Spleen (tissue), 11 donors: ENCODE data around the gene LRRC32. TPM values are rescaled to one million over a fixed set of nuclear protein-coding genes. Genes with fewer than 3 reads are reported as not detected.

Source experiments
- DNase-seq: peaks from one replicate; pipeline ENCODE4 v3.0.0-alpha.2; 2020
- H3K27ac ChIP-seq, 8 donors: fragments of 200-600 bp; sonication (generic) in 7 of 8; 1 replicate in 4 of 8; 2 replicates in 4 of 8; pipeline versions ENCODE4 v1.5.0 to v1.8.0; 2016 to 2021; ENCODE audit warnings: inconsistent platforms in 4 of 8, mild to moderate bottlenecking in 4 of 8, moderate library complexity in 1 of 8
- H3K27me3 ChIP-seq, 7 donors: fragments of 200-600 bp; sonication (generic) in 6 of 7; replicated peaks in 1 of 7; 1 replicate in 4 of 7; 2 replicates in 3 of 7; pipeline versions ENCODE4 v1.5.0 to v1.8.0; 2016 to 2021; ENCODE audit warnings: inconsistent platforms in 3 of 7, mild to moderate bottlenecking in 1 of 7
- H3K36me3 ChIP-seq, 6 donors: fragments of 200-600 bp; sonication (generic) in 5 of 6; 1 replicate in 4 of 6; 2 replicates in 2 of 6; pipeline versions ENCODE4 v1.5.0 to v1.8.0; 2016 to 2021; ENCODE audit warnings: inconsistent platforms in 2 of 6
- H3K4me1 ChIP-seq, 6 donors: fragments of 200-600 bp; sonication (generic) in 5 of 6; 1 replicate in 3 of 6; 2 replicates in 3 of 6; pipeline versions ENCODE4 v1.5.0 to v1.8.0; 2016 to 2021; ENCODE audit warnings: inconsistent platforms in 3 of 6
- H3K4me3 ChIP-seq, 8 donors: fragments of 200-600 bp; sonication (generic) in 7 of 8; 1 replicate in 4 of 8; 2 replicates in 4 of 8; pipeline versions ENCODE4 v1.5.0 to v1.8.0; 2016 to 2021; ENCODE audit warnings: inconsistent platforms in 4 of 8, mild to moderate bottlenecking in 4 of 8, moderate library complexity in 2 of 8
- H3K9me3 ChIP-seq, 8 donors: fragments of 200-600 bp; sonication (generic) in 7 of 8; 1 replicate in 4 of 8; 2 replicates in 4 of 8; pipeline versions ENCODE4 v1.5.0 to v1.8.0; 2016 to 2021; ENCODE audit warnings: inconsistent platforms in 4 of 8
- POLR2A ChIP-seq, 3 donors: fragments of 450-650 bp; IDR thresholded peaks; one replicate each; pipeline ENCODE4 v1.5.1; 2017; ENCODE audit warnings: antibody characterized with exemption in 3 of 3, mild to moderate bottlenecking in 1 of 3
- POLR2AphosphoS5 ChIP-seq, 3 donors: sonication (generic); formaldehyde crosslinking; IDR thresholded peaks; one replicate each; pipeline ENCODE4 v1.5.1; 2017; ENCODE audit warnings: antibody characterized with exemption in 3 of 3
- WGBS, 5 donors: extraction: QIAGEN DNeasy Blood & Tissue Kit in 3 of 5; methylation state at CpG; one replicate each; pipeline versions ENCODE4 v1.1.5 to v1.1.7; 2013 to 2018; 5-methylcytosine and 5-hydroxymethylcytosine counted together
- intact Hi-C: fragments of 100-400 bp; cut with DNase I; formaldehyde crosslinking; loops from one replicate; pipeline ENCODE4 v1.15.0; 2023; ENCODE audit warnings: low total_unique reads
- polyA plus RNA-seq, 3 donors: library from polyadenylated mRNA; stranded (reverse); fragments of 200-250 nt; gene quantifications; one replicate each; pipeline ENCODE4 v1.2.1, GENCODE V29; 2013
- total RNA-seq, 7 donors: library from RNA; depleted of rRNA in 3 of 7; stranded (reverse); fragments of >200 nt in 3 of 7; fragmentation: NEBNext Ultra II Directional in 4 of 7; extraction: Animal tissue kit (Norgen Biotek cat#: 25700) in 4 of 7; gene quantifications; one replicate each; pipeline versions ENCODE4 v1.1.0 to v1.2.1, GENCODE V29; 2016 to 2021
- TF ChIP-seq, protein P1 (sequence below), 11 experiments: fragments of 200-600 bp in 7 of 11; fragments of 450-650 bp in 4 of 11; sonication (generic) in 4 of 11; IDR thresholded peaks in 8 of 11; conservative IDR thresholded peaks in 3 of 11; 1 replicate in 7 of 11; 2 replicates in 4 of 11; pipeline versions ENCODE4 v1.4.0 to v1.8.0; 2016 to 2021; ENCODE audit warnings: antibody characterized with exemption in 11 of 11, inconsistent platforms in 4 of 11, mild to moderate bottlenecking in 1 of 11
- donor health status: healthy with polysubstance abuse.
- donor health status: DM: no; HTN: no; CAD: no; lungs with moderate emphysema.
- donor health status: DM: no; HTN: no; CAD: no.
- donor health status: Bipolar disorder and iron deficiency.
- donor health status: healthy.
- donor health status: DM: no; HTN: no; CAD: no.
- donor health status: DM: yes; HTN: yes; CAD: no.

LRRC32 gene
- total and polyA plus RNA-seq, 10 donors = 25.9 to 214 (median 74.3) TPM

DNA sequence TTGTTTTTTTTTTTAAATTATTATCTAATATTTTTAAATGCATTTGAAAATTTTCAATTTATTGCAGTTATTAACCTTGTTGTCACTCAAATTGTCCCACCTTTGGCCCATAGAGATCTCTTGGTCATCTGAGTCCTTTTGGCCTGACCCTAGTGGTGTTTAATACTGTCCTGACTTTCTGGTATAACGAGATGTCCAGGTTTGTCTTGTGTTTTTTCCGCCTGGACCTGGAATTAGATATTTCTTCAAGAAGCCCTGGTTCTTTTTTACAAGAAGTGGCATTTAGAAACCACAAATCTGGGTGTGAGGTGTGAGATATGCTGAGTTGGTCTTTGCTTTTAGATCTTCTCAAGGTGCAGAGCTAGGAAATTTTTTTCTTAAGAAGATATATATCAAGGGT lies 38.1 kb downstream of the LRRC32 start:
- intact Hi-C loops = no loop called here
- peaks cover 38 to 55% (median 51%) of the 10 kb centered on the region in 6 donors for H3K4me1 ChIP-seq
- no peak for TF ChIP-seq POLR2A (IDR thresholded peaks at IDR 0.05)
- no peak for TF ChIP-seq POLR2AphosphoS5 (IDR thresholded peaks at IDR 0.05)
- TF ChIP-seq, protein P1, sequence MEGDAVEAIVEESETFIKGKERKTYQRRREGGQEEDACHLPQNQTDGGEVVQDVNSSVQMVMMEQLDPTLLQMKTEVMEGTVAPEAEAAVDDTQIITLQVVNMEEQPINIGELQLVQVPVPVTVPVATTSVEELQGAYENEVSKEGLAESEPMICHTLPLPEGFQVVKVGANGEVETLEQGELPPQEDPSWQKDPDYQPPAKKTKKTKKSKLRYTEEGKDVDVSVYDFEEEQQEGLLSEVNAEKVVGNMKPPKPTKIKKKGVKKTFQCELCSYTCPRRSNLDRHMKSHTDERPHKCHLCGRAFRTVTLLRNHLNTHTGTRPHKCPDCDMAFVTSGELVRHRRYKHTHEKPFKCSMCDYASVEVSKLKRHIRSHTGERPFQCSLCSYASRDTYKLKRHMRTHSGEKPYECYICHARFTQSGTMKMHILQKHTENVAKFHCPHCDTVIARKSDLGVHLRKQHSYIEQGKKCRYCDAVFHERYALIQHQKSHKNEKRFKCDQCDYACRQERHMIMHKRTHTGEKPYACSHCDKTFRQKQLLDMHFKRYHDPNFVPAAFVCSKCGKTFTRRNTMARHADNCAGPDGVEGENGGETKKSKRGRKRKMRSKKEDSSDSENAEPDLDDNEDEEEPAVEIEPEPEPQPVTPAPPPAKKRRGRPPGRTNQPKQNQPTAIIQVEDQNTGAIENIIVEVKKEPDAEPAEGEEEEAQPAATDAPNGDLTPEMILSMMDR (IDR thresholded peaks at IDR 0.05 in 8 of 11, conservative IDR thresholded peaks at IDR 0.05 in 3 of 11) = no peak
- no peaks in the 10 kb centered on the region for H3K36me3 ChIP-seq
- no peaks in the 10 kb centered on the region for H3K9me3 ChIP-seq
- WGBS, 5 donors = 80 to 93% (median 85%) methylated on average over 2 of the region's 2 CpGs
- no peak overlapping the region for H3K4me3 ChIP-seq
- H3K27me3 ChIP-seq = no peaks in the 10 kb centered on the region
- DNase-seq = no peak
- H3K27ac ChIP-seq = no peak overlapping the region

DNA sequence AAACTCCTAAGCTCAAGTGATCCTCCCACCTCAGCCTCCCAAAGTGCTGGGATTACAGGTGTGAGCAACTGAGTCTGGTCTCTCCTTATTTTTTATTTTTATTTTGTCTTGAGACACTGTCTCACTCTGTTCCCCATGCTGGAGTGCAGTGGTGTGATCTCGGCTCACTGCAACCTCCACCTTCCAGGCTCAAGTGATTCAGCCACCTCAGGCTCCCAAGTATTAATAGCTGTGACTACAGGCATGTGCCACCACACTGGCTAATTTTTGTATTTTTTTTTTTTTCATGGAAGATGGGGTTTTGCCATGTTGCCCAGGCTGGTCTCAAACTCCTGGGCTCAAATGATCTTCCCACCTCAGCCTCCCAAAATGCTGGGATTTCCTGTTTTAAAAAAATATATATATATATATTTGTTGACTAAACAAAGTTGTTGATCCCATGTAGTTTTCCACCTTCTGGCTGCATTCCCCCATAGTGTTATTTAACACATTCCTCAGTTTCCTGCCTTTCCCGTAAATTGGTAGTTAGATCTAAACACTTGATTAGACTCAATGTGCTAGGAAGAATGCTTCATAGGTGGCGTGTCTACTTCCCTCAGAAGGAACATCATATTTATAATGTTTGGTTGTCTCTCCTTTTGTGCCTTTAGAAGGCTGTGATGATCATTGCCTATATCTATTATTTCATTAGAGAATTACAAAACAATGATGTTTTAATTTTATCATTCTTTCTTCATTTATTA lies 38.8 kb downstream of the LRRC32 start:
- no peak for DNase-seq
- H3K27ac ChIP-seq = no peak overlapping the region
- no peak for TF ChIP-seq POLR2AphosphoS5 (IDR thresholded peaks at IDR 0.05)
- TF ChIP-seq, protein P1 (IDR thresholded peaks at IDR 0.05 in 8 of 11, conservative IDR thresholded peaks at IDR 0.05 in 3 of 11) = no peak
- H3K4me3 ChIP-seq = no peak overlapping the region
- H3K4me1 ChIP-seq = peaks cover 36 to 55% (median 51%) of the 10 kb centered on the region in 6 donors
- 88 to 93% (median 92%) methylated on average over 3 of the region's 3 CpGs for WGBS, 5 donors
- intact Hi-C loops = no loop called here
- H3K36me3 ChIP-seq = no peaks in the 10 kb centered on the region
- no peaks in the 10 kb centered on the region for H3K27me3 ChIP-seq
- H3K9me3 ChIP-seq = no peaks in the 10 kb centered on the region

DNA sequence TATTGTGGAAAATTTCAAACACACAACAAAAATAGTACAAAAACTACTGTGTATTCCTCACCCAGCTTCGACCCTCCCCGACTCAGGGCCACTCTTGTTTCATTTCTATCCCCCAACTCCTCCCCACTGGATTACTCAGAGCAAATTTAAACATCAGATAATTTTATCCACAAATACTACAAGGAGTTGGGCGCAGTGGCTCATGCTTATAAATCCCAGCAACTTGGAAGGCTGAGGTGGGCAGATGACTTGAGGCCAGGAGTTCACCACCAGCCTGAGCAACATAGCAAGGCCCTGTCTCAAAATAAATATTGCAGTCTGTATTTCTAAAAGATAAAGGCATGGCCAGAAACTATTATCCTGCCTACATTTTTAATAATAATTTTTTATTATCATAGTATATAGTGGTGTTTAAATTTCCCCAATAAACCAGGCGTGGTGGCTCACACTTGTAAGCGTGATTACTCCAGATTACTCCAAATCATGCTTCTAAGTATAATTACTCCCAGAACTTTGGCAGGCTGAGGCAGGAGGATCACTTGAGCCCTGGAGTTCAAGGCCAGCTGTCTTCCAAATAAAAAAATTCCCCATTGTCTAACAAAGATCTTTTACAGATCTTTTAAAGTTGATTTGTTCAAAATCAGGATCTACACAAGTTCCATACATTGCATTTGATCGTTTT lies 39.8 kb downstream of the LRRC32 start:
- TF ChIP-seq, protein P1 (IDR thresholded peaks at IDR 0.05 in 8 of 11, conservative IDR thresholded peaks at IDR 0.05 in 3 of 11) = no peak
- TF ChIP-seq POLR2AphosphoS5 (IDR thresholded peaks at IDR 0.05) (no peak), POLR2A (IDR thresholded peaks at IDR 0.05) (no peak)
- peaks cover 0 to 6% (median 4%) of the 10 kb centered on the region in 8 donors for H3K9me3 ChIP-seq
- H3K36me3 ChIP-seq = no peaks in the 10 kb centered on the region
- WGBS, 5 donors = 66 to 74% (median 71%) methylated on average over 6 of the region's 6 CpGs
- no peak for DNase-seq
- intact Hi-C loops = no loop called here
- peaks cover 30 to 55% (median 50%) of the 10 kb centered on the region in 6 donors for H3K4me1 ChIP-seq
- H3K27ac ChIP-seq = peak overlapping the region; percentile 16 to 86 (median 81)
- H3K27me3 ChIP-seq = no peaks in the 10 kb centered on the region
- H3K4me3 ChIP-seq = peak overlapping the region in 1 of 8 donors; percentile 2
